H9 (cell line): ENCODE data around the gene TDRD9. TPM values are rescaled to one million over a fixed set of nuclear protein-coding genes. Genes with fewer than 3 reads are reported as not detected.

Source experiments
- DNase-seq: peaks from one replicate; pipeline ENCODE4 v3.0.0-alpha.2; 2017
- H2AFZ ChIP-seq: one replicate; pipeline ENCODE4 v1.6.1; 2013; ENCODE audit warnings: mild to moderate bottlenecking, low read length, control low read depth, moderate library complexity
- H2AK5ac ChIP-seq: 2 replicates; pipeline ENCODE4 v1.6.1; 2013; ENCODE audit warnings: low read length, control low read depth, mixed read lengths; ENCODE audit not compliant: insufficient read length
- H2BK120ac ChIP-seq: one replicate; pipeline ENCODE4 v1.6.1; 2013; ENCODE audit warnings: low read depth, mild to moderate bottlenecking, low read length, control low read depth, inconsistent platforms; ENCODE audit not compliant: poor library complexity, severe bottlenecking
- H2BK12ac ChIP-seq: 2 replicates; pipeline ENCODE4 v1.6.1; 2013; ENCODE audit warnings: low read length, control low read depth, mixed read lengths, low read depth; ENCODE audit not compliant: insufficient read length
- H2BK15ac ChIP-seq: 2 replicates; pipeline ENCODE4 v1.6.1; 2013; ENCODE audit warnings: low read depth, low read length, control low read depth
- H2BK20ac ChIP-seq: one replicate; pipeline ENCODE4 v1.6.1; 2013; ENCODE audit warnings: low read depth, mild to moderate bottlenecking, low read length, control low read depth, inconsistent platforms; ENCODE audit not compliant: poor library complexity, severe bottlenecking
- H2BK5ac ChIP-seq: 2 replicates; pipeline ENCODE4 v1.6.1; 2013; ENCODE audit warnings: low read length, control low read depth, mixed read lengths; ENCODE audit not compliant: insufficient read length
- H3K14ac ChIP-seq: 2 replicates; pipeline ENCODE4 v1.6.1; 2013; ENCODE audit warnings: low read length, control low read depth; ENCODE audit not compliant: insufficient read depth
- H3K18ac ChIP-seq: 2 replicates; pipeline ENCODE4 v1.6.1; 2013; ENCODE audit warnings: low read depth, mild to moderate bottlenecking, mixed read lengths, low read length, control low read depth; ENCODE audit not compliant: insufficient read length
- H3K23ac ChIP-seq: 2 replicates; pipeline ENCODE4 v1.6.1; 2013; ENCODE audit warnings: low read length, control low read depth, mixed read lengths, low read depth; ENCODE audit not compliant: insufficient read length
- H3K23me2 ChIP-seq: 2 replicates; pipeline ENCODE4 v1.6.1; 2013; ENCODE audit warnings: low read depth, mild to moderate bottlenecking, mixed read lengths, low read length, control low read depth; ENCODE audit not compliant: insufficient read length, poor library complexity, severe bottlenecking
- H3K27ac ChIP-seq: 2 replicates; pipeline ENCODE4 v1.5.1; 2013; ENCODE audit warnings: low read length, control low read depth, mixed read lengths, low read depth; ENCODE audit not compliant: insufficient read length
- H3K27me3 ChIP-seq: 2 replicates; pipeline ENCODE4 v1.6.1; 2013; ENCODE audit warnings: low read length, control low read depth, inconsistent platforms; ENCODE audit not compliant: insufficient read depth
- H3K4ac ChIP-seq: 2 replicates; pipeline ENCODE4 v1.6.1; 2013; ENCODE audit warnings: low read depth, mild to moderate bottlenecking, control low read depth, inconsistent platforms, low read length, moderate library complexity
- H3K4me1 ChIP-seq: 2 replicates; pipeline ENCODE4 v1.6.1; 2013; ENCODE audit warnings: low read length, control low read depth, inconsistent platforms; ENCODE audit not compliant: insufficient read depth
- H3K4me2 ChIP-seq: 2 replicates; pipeline ENCODE4 v1.6.1; 2013; ENCODE audit warnings: low read length, control low read depth, mixed read lengths; ENCODE audit not compliant: insufficient read length, insufficient read depth
- H3K56ac ChIP-seq: 2 replicates; pipeline ENCODE4 v1.6.1; 2013; ENCODE audit warnings: low read depth, mild to moderate bottlenecking, mixed read lengths, low read length, control low read depth; ENCODE audit not compliant: insufficient read length
- H3K79me1 ChIP-seq: 2 replicates; pipeline ENCODE4 v1.6.1; 2013; ENCODE audit warnings: low read depth, mild to moderate bottlenecking, moderate library complexity, low read length, control low read depth, inconsistent platforms; ENCODE audit not compliant: insufficient read depth, poor library complexity, severe bottlenecking
- H3K79me2 ChIP-seq: 2 replicates; pipeline ENCODE4 v1.6.1; 2013; ENCODE audit warnings: low read length, control low read depth, inconsistent platforms; ENCODE audit not compliant: insufficient read depth
- H3K9ac ChIP-seq: 2 replicates; pipeline ENCODE4 v1.6.1; 2013; ENCODE audit warnings: low read length, control low read depth, mixed read lengths; ENCODE audit not compliant: insufficient read length; ENCODE audit errors: extremely low read depth
- H3K9me3 ChIP-seq: one replicate; pipeline ENCODE4 v1.6.1; 2013; ENCODE audit warnings: low read depth, low read length, inconsistent platforms; ENCODE audit not compliant: control insufficient read depth
- H3T11ph ChIP-seq: one replicate; pipeline ENCODE4 v1.6.1; 2013; ENCODE audit warnings: mild to moderate bottlenecking, low read length, control low read depth, inconsistent platforms
- H4K20me1 ChIP-seq: one replicate; pipeline ENCODE4 v1.6.1; 2013; ENCODE audit not compliant: control insufficient read depth, insufficient read length, insufficient read depth
- H4K5ac ChIP-seq: 2 replicates; pipeline ENCODE4 v1.6.1; 2013; ENCODE audit warnings: low read depth, mild to moderate bottlenecking, mixed read lengths, low read length, control low read depth; ENCODE audit not compliant: insufficient read length
- H4K8ac ChIP-seq: replicated peaks from 2 replicates; pipeline ENCODE4 v1.6.1; 2013; ENCODE audit warnings: low read length, control low read depth, mixed read lengths, low read depth; ENCODE audit not compliant: insufficient read length
- H4K91ac ChIP-seq: 2 replicates; pipeline ENCODE4 v1.6.1; 2013; ENCODE audit warnings: low read depth, mild to moderate bottlenecking, moderate library complexity, mixed read lengths, low read length, control low read depth; ENCODE audit not compliant: insufficient read length
- H3K27ac Mint-ChIP-seq, 3 experiments: 2 replicates in 2 of 3; 3 replicates in 1 of 3; pipeline ENCODE4 v1.8.0; 2020 to 2021; ENCODE audit warnings: mixed read lengths in 3 of 3, mild to moderate bottlenecking in 1 of 3, moderate library complexity in 1 of 3
- H3K27me3 Mint-ChIP-seq: 2 replicates; pipeline ENCODE4 v1.8.0; 2021; ENCODE audit warnings: low read depth, mild to moderate bottlenecking, moderate library complexity, mixed read lengths
- H3K36me3 Mint-ChIP-seq, 3 experiments: 2 replicates in 2 of 3; 3 replicates in 1 of 3; pipeline ENCODE4 v1.8.0; 2020 to 2021; ENCODE audit warnings: low read depth in 3 of 3, mixed read lengths in 3 of 3; ENCODE audit not compliant: insufficient read depth in 1 of 3
- H3K4me1 Mint-ChIP-seq, 2 experiments: 2 replicates each; pipeline ENCODE4 v1.8.0; 2020; ENCODE audit warnings: mixed read lengths in 2 of 2
- H3K4me3 Mint-ChIP-seq, 2 experiments: 2 replicates in 1 of 2; 3 replicates in 1 of 2; pipeline ENCODE4 v1.8.0; 2020 to 2021; ENCODE audit warnings: mild to moderate bottlenecking in 2 of 2, mixed read lengths in 2 of 2, moderate library complexity in 1 of 2
- H3K9me3 Mint-ChIP-seq, 2 experiments: 2 replicates in 1 of 2; 3 replicates in 1 of 2; pipeline ENCODE4 v1.8.0; 2020; ENCODE audit warnings: mild to moderate bottlenecking in 2 of 2, mixed read lengths in 2 of 2, moderate library complexity in 1 of 2
- CTCF ChIP-seq: fragments of 200-600 bp; sonication (generic); conservative IDR thresholded peaks from 3 replicates; pipeline ENCODE4 v1.8.0; 2021; ENCODE audit warnings: antibody characterized with exemption, mild to moderate bottlenecking
- WGBS: extraction: QIAGEN DNeasy Blood & Tissue Kit; methylation state at CpG from one replicate; pipeline ENCODE4 v1.1.7; 2013; ENCODE audit warnings: missing lambda C conversion rate, low lambda C conversion rate, mixed read lengths; ENCODE audit not compliant: insufficient read length; ENCODE audit errors: extremely low coverage; 5-methylcytosine and 5-hydroxymethylcytosine counted together
- total RNA-seq: library from RNA; stranded (reverse); gene quantifications from 2 replicates; pipeline ENCODE4 v1.2.1, GENCODE V29; 2021

TDRD9 gene
- total RNA-seq, 1 experiment from 2014 or later = not detected

- H3K4me1 Mint-ChIP-seq = peaks cover 0 to under 1% of the 10 kb centered on the region in 2 experiments; a peak in 3 of 4 replicates
- no peak for TF ChIP-seq CTCF
- WGBS = no CpG with 5 or more reads among the region's 3 CpGs
Observed at GRCh38 chr14:104072586-104072985, 144.3 kb downstream of the TDRD9 start.

More at GRCh38 chr14:104072586-104072985, 144.3 kb downstream of the TDRD9 start:
- Histone ChIP-seq H2AK5ac (no peak overlapping the region), H2BK12ac (no peak overlapping the region), H3T11ph (no peak overlapping the region), H3K79me1 (no peaks in the 10 kb centered on the region), H4K20me1 (no peaks in the 10 kb centered on the region), H3K27ac (no peak overlapping the region), H4K5ac (no peak overlapping the region), H3K9ac (no peak overlapping the region), H4K8ac (no peak overlapping the region), H4K91ac (no peak overlapping the region), H2BK20ac (no peak overlapping the region), H3K4ac (no peak overlapping the region), H3K23ac (no peak overlapping the region), H2BK5ac (no peak overlapping the region), H3K14ac (no peak overlapping the region), H3K4me1 (no peaks in the 10 kb centered on the region), H3K27me3 (no peaks in the 10 kb centered on the region), H3K9me3 (peaks cover 9% of the 10 kb centered on the region), H3K23me2 (no peaks in the 10 kb centered on the region), H3K79me2 (no peaks in the 10 kb centered on the region), H2AFZ (no peak overlapping the region), H2BK15ac (no peak overlapping the region), H3K56ac (no peak overlapping the region), H2BK120ac (no peak overlapping the region), H3K4me2 (no peak overlapping the region), H3K18ac (no peak overlapping the region)
- no peak overlapping the region for H3K4me3 Mint-ChIP-seq
- peaks cover under 1 to 7% (median 2%) of the 10 kb centered on the region in 3 experiments; a peak in 6 of 7 replicates for H3K36me3 Mint-ChIP-seq
- no peak for DNase-seq
- no peak overlapping the region for H3K27ac Mint-ChIP-seq
- peaks cover 17% of the 10 kb centered on the region for H3K27me3 Mint-ChIP-seq
- H3K9me3 Mint-ChIP-seq = peaks cover 16 to 33% of the 10 kb centered on the region in 2 experiments
